ENCODE measurements around the gene TTLL1.

DNA sequence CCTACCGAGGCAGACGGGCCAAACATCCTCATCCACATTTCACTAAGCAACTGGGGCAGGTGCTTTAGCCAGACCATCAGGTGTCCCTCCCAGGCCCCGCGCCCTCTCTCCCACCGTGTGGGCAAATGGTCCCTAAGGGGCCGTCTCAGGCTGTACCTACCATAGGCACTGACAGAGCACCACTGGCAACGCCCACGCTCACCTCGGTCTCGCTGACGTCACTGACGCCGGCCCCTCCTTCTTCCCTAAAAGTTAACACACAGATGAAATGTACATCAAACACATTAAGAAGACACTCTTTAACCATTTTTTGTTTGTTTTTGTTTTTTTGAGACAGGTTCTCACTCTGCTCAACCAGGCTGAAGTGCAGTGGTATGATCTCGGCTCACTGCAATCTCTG is 9.4 kb downstream of the TTLL1 start:
- TF ChIP-seq CTCF (IDR thresholded peaks at IDR 0.05) (no peak), POLR2A (IDR thresholded peaks at IDR 0.05) (no peak), EP300 (IDR thresholded peaks at IDR 0.05; ENCODE audit: low read depth) (no peak)
